Omental fat pad (tissue), 4 donors: ENCODE data around the gene MBL2. TPM values are rescaled to one million over a fixed set of nuclear protein-coding genes. Genes with fewer than 3 reads are reported as not detected.

Experiments used
- ATAC-seq: fragments of 150-250 bp; one replicate; pipeline ENCODE4 v1.9.1; 2016; ENCODE audit warnings: mild to moderate bottlenecking, moderate library complexity; ENCODE audit not compliant: low FRiP score
- DNase-seq: peaks from one replicate; pipeline ENCODE4 v3.0.0-alpha.2; 2019; ENCODE audit warnings: low spot score
- CTCF ChIP-seq, 3 donors: fragments of 450-650 bp; IDR thresholded peaks; one replicate each; pipeline ENCODE4 v1.5.1; 2016 to 2017; ENCODE audit warnings: antibody characterized with exemption in 3 of 3, mild to moderate bottlenecking in 3 of 3, moderate library complexity in 2 of 3
- total RNA-seq, 4 donors: library from RNA; depleted of rRNA; stranded (reverse); fragments of >200 nt; gene quantifications; one replicate each; pipeline ENCODE4 v1.1.0, GENCODE V29; 2016

MBL2 gene
- total RNA-seq, 4 donors from 2014 or later, result not detected

GRCh38 chr10:52805414-52806285, 33.1 kb upstream of the MBL2 start:
- ATAC-seq, result no peak
- DNase-seq, result no peak
- no peak for TF ChIP-seq CTCF (IDR thresholded peaks at IDR 0.05)

DNA sequence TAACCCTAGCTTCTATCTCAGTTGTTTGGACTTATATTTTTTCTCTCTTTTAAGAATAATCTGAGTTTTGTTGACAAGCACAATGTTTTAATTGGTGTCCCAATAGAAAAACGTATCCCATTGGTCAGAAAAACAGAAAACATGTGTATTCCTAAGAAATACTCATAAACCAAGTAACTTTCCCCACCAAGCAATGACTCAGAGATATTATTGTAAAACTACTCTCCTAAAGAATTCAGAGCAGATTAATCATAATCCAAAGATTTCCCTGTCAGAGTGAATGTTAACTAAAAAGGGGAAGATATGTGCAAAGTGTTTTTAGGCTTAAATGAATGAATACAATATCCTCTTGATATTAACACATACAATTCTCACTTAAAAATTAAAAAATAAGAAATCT, 29.4 kb upstream of the MBL2 start:
- TF ChIP-seq CTCF (IDR thresholded peaks at IDR 0.05), result no peak
- ATAC-seq (peak; percentile 51), DNase-seq (no peak)

GRCh38 chr10:52786098-52786497, 13.5 kb upstream of the MBL2 start:
- DNase-seq, result no peak
- ATAC-seq, result no peak
- TF ChIP-seq CTCF (IDR thresholded peaks at IDR 0.05), result no peak

DNA sequence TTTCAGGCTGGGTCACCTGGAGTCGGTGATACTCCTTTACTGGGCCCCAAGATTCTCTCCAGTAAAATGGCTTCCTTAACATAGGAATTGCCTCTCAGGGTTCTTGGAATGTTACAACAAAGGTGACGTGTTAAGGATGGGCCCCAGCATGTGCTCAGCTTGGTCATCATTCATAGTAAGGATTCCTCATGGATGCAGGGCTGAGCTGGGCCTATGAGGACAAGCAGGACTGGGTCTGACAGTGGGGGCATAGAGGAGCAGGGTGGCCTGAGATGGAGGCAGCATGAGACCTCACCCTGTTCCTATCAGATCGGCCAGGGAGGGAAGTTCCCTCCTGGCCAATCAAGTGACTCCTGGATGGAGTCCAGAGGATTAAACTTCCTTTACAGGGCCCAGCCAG, 12.8 kb upstream of the MBL2 start:
- DNase-seq (no peak), ATAC-seq (no peak)
- TF ChIP-seq CTCF (IDR thresholded peaks at IDR 0.05), result no peak

GRCh38 chr10:52783726-52784125, 11.1 kb upstream of the MBL2 start:
- ATAC-seq (no peak), DNase-seq (no peak)
- TF ChIP-seq CTCF (IDR thresholded peaks at IDR 0.05), result no peak

GRCh38 chr10:52782554-52782953, 10.0 kb upstream of the MBL2 start:
- TF ChIP-seq CTCF (IDR thresholded peaks at IDR 0.05), result no peak
- ATAC-seq, result no peak
- DNase-seq, result no peak
